A204.1 (cell line): Measurements from ENCODE around the gene NAA38.
"Not testable (repeated sequence)": the region's sequence is repeated elsewhere in the genome, so short reads cannot be mapped to it uniquely, and the experiment has no call there.

Source experiments
- FAIRE-seq: peaks from 2 replicates; lab custom pipeline; 2012; peaks lifted over from hg19 to GRCh38; lab: Jason Lieb, UNC

Gene NAA38

GRCh38 chr17:7881276-7882054, 24.1 kb upstream of the NAA38 start:
- no peak for FAIRE-seq

- no peak for FAIRE-seq
Measured at GRCh38 chr17:7880076-7880868, 22.9 kb upstream of the NAA38 start.

- no peak for FAIRE-seq
Measured at GRCh38 chr17:7878234-7878633, 20.9 kb upstream of the NAA38 start.

GRCh38 chr17:7875804-7876370, 18.5 kb upstream of the NAA38 start:
- FAIRE-seq, result no peak

- no peak for FAIRE-seq
Measured at GRCh38 chr17:7873051-7873450, 15.7 kb upstream of the NAA38 start.

GRCh38 chr17:7867881-7868329, 10.5 kb upstream of the NAA38 start:
- FAIRE-seq, result no peak

- FAIRE-seq, result no peak
Measured at GRCh38 chr17:7864995-7865650, 7.8 kb upstream of the NAA38 start.

- FAIRE-seq, result not testable (repeated sequence)
Measured at GRCh38 chr17:7864384-7864783, 7.0 kb upstream of the NAA38 start.

GRCh38 chr17:7862692-7863437, 5.5 kb upstream of the NAA38 start:
- FAIRE-seq, result peak; percentile 23

GRCh38 chr17:7859028-7859427, 1.7 kb upstream of the NAA38 start:
- no peak for FAIRE-seq

- FAIRE-seq, result no peak
Measured at GRCh38 chr17:7858522-7858810, 1.1 kb upstream of the NAA38 start.

GRCh38 chr17:7857713-7858521, 558 bp upstream of the NAA38 start, which contains the start of gene CYB5D1:
TSS of gene CYB5D1 (plus strand) at chr17:7858003. CDS start at chr17:7858135, 132 bp downstream.
- no peak for FAIRE-seq

- FAIRE-seq, result no peak
Measured at GRCh38 chr17:7856011-7856810, 1.1 kb downstream of the NAA38 start.

GRCh38 chr17:7855660-7856010, 1.7 kb downstream of the NAA38 start:
- no peak for FAIRE-seq

GRCh38 chr17:7854851-7855659, 2.3 kb downstream of the NAA38 start, which contains the start of gene TMEM88:
TSS of gene TMEM88 (plus strand) at chr17:7855066. CDS start at chr17:7855075, 9 bp downstream.
- FAIRE-seq, result no peak

- no peak for FAIRE-seq
Measured at GRCh38 chr17:7854078-7854777, 3.1 kb downstream of the NAA38 start.

- no peak for FAIRE-seq
Measured at GRCh38 chr17:7853691-7854038, 3.7 kb downstream of the NAA38 start.

- no peak for FAIRE-seq
Measured at GRCh38 chr17:7852919-7853690, 4.3 kb downstream of the NAA38 start.
